ENCODE results near the gene KANSL1L.

The KANSL1L gene

GRCh38 chr2:210199186-210199765 lies 28.1 kb upstream of the KANSL1L start:
- DNase-seq (ENCODE audit: insufficient read length, low spot score) (no peak), FAIRE-seq (peak; percentile 75)
- TF ChIP-seq CTCF (IDR thresholded peaks at IDR 0.05; ENCODE audit: insufficient read depth, missing control alignments): peak; percentile 72

GRCh38 chr2:210198326-210198725 lies 27.1 kb upstream of the KANSL1L start:
- no peak for FAIRE-seq
- DNase-seq (ENCODE audit: insufficient read length, low spot score): no peak

GRCh38 chr2:210197720-210198119 lies 26.5 kb upstream of the KANSL1L start:
- no peak for DNase-seq (ENCODE audit: insufficient read length, low spot score)
- TF ChIP-seq CTCF (IDR thresholded peaks at IDR 0.05; ENCODE audit: insufficient read depth, missing control alignments): no peak
- FAIRE-seq: no peak

More at GRCh38 chr2:210198326-210198725, 27.1 kb upstream of the KANSL1L start:
- no peak for TF ChIP-seq CTCF (IDR thresholded peaks at IDR 0.05; ENCODE audit: insufficient read depth, missing control alignments)

GRCh38 chr2:210195101-210195852 lies 24.1 kb upstream of the KANSL1L start:
- FAIRE-seq (peak; percentile 72), DNase-seq (ENCODE audit: insufficient read length, low spot score) (no peak)
- peak; percentile 87 for TF ChIP-seq CTCF (IDR thresholded peaks at IDR 0.05; ENCODE audit: insufficient read depth, missing control alignments)

- no peak for TF ChIP-seq CTCF (IDR thresholded peaks at IDR 0.05; ENCODE audit: insufficient read depth, missing control alignments)
- FAIRE-seq (no peak), DNase-seq (ENCODE audit: insufficient read length, low spot score) (no peak)
Measured at GRCh38 chr2:210190345-210190744, 19.1 kb upstream of the KANSL1L start.

- no peak for TF ChIP-seq CTCF (IDR thresholded peaks at IDR 0.05; ENCODE audit: insufficient read depth, missing control alignments)
- FAIRE-seq (no peak), DNase-seq (ENCODE audit: insufficient read length, low spot score) (no peak)
Measured at GRCh38 chr2:210189452-210190138, 18.4 kb upstream of the KANSL1L start.
